Activated naive CD4-positive, alpha-beta T cell treated with anti-CD3 and anti-CD28 coated beads, Interleukin-2, amount 50 U/mL, for 72 hours (primary cell): ENCODE data around the gene MCAM. TPM values are rescaled to one million over a fixed set of nuclear protein-coding genes. Genes with fewer than 3 reads are reported as not detected.

Experiments used
- ATAC-seq, 2 donors: fragments of 150-1000 bp; cut with Tn5 transposase; 2 replicates each; pipeline ENCODE4 v1.10.0; 2021; ENCODE audit warnings: mild to moderate bottlenecking in 2 of 2, moderate library complexity in 2 of 2
- DNase-seq, 2 donors: peaks; one replicate each; pipeline ENCODE4 v3.0.0; 2021 to 2022; ENCODE audit warnings: low spot score in 2 of 2
- H3K27ac Mint-ChIP-seq, 2 donors: one replicate each; pipeline ENCODE4 v1.8.0; 2022; ENCODE audit warnings: mild to moderate bottlenecking in 2 of 2, mixed read lengths in 2 of 2
- H3K36me3 Mint-ChIP-seq, 2 donors: one replicate each; pipeline ENCODE4 v1.8.0; 2022; ENCODE audit warnings: mixed read lengths in 2 of 2
- H3K9me3 Mint-ChIP-seq, 2 donors: one replicate each; pipeline ENCODE4 v1.8.0; 2022; ENCODE audit warnings: mixed read lengths in 2 of 2
- total RNA-seq, 2 donors: library from RNA; stranded (reverse); gene quantifications; one replicate each; pipeline ENCODE4 v1.2.3, GENCODE V29; 2022

Gene MCAM
- total RNA-seq, 2 donors from 2014 or later: 3.5 to 15.7 TPM

GRCh38 chr11:119266063-119266462 is 50.9 kb downstream of the MCAM start:
- Mint-ChIP-seq H3K27ac (peak overlapping the region; percentile 5 to 83), H3K9me3 (no peaks in the 10 kb centered on the region), H3K36me3 (no peaks in the 10 kb centered on the region)
- DNase-seq: no peak
- ATAC-seq: peak in 1 of 2 donors; percentile 37

DNA sequence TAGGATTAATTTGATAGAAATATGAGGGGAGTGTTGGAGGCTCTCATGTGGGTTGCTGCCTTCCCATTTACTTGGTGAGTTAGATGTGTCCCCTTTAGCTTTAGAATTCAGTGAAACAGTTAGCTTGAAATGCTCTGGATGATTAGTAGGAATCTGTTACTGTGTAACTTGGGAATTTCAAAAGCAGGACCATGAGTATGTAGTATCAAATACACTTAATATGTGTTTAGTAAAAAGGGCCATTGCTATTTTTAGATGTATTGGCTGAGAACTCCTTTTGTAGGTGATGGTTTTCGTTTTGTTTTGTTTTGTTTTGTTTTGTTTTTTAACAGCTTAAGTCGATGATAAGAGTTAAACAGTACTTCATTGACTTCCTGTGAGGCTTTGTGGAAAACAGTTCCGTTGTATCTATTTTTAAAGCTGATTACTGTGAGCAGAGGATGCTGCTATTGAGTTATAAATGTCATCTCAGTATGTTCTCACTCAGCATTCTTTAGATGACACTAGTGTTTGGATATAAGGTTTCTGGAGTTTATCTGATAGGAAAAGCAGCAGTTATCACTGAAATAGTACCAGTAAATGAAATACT is 53.5 kb downstream of the MCAM start:
- Mint-ChIP-seq H3K9me3 (no peaks in the 10 kb centered on the region), H3K36me3 (no peaks in the 10 kb centered on the region), H3K27ac (no peak overlapping the region)
- DNase-seq (no peak), ATAC-seq (no peak)

DNA sequence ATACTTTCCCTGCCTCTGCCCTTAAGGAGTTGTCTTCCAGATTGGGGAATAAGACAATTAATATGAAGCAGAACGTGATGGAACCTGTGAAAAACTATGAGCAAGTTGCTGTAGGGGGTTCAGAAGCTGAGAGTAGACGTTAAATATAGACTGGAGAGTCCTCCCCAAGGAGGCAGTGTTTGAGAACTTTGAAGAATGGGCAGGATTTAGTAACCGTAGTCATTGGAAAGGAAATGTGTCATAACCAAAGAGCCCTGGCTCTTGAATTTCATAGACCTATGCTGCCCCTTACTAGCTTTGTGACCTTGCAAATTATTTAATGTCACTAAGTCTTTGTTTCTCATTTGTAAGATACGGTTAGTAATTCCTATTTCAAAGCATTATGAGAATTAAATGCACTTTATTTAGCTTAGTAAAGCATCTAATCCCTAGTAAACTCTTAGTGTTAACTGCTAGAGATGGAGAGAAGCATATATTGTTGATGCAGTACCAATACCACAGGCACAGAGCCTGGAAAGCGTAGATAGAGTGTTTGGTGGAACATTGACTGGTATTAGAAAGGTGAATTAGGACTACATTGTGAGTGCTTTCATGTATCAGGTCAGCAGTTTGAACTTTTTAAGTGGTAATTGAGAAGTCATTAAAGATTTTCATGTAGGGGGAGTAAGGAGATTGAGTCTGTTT is 54.1 kb downstream of the MCAM start:
- no peak for DNase-seq
- Mint-ChIP-seq H3K36me3 (no peaks in the 10 kb centered on the region), H3K9me3 (no peaks in the 10 kb centered on the region), H3K27ac (no peak overlapping the region)
- peak; percentile 81 to 85 for ATAC-seq

- DNase-seq (no peak), ATAC-seq (no peak)
- H3K9me3 Mint-ChIP-seq: no peaks in the 10 kb centered on the region
- H3K27ac Mint-ChIP-seq: no peak overlapping the region
- peaks cover 0 to 8% of the 10 kb centered on the region in 2 donors for H3K36me3 Mint-ChIP-seq
Observed at GRCh38 chr11:119258983-119259382, 57.9 kb downstream of the MCAM start.

Other genes starting within 250 kb of the MCAM start
- gene VPS11, start 249.3 kb downstream of the MCAM start, total RNA-seq: 10 to 100 TPM; 26.6 to 42.2 TPM
- gene HMBS, start 232.2 kb downstream of the MCAM start, total RNA-seq: 10 to 100 TPM; 20.0 to 35.7 TPM
- gene DPAGT1, start 215.3 kb downstream of the MCAM start, total RNA-seq: 10 to 100 TPM; 74.7 to 79.9 TPM
- gene C2CD2L, start 209.8 kb downstream of the MCAM start, total RNA-seq: 10 to 100 TPM; 19.1 to 43.2 TPM
- 10 to 100 TPM; 38.0 to 53.3 TPM for gene HINFP, start 195.6 kb downstream of the MCAM start, total RNA-seq
- gene ABCG4, start 168.1 kb downstream of the MCAM start, total RNA-seq: under 1 TPM; 0.12 to 0.25 TPM
- gene NLRX1, start 148.4 kb downstream of the MCAM start, total RNA-seq: 10 to 100 TPM; 13.5 to 21.8 TPM
- under 1 TPM; 0.23 to 0.30 TPM for gene NHERF4, start 131.7 kb downstream of the MCAM start, total RNA-seq
- 10 to 100 TPM; 32.3 to 50.0 TPM for gene CBL, start 110.8 kb downstream of the MCAM start, total RNA-seq
- gene RNF26, start 17.4 kb upstream of the MCAM start, total RNA-seq: 10 to 100 TPM; 37.6 to 38.8 TPM
- not detected for gene C1QTNF5, start 23.8 kb upstream of the MCAM start, total RNA-seq
- gene MFRP, start 29.6 kb upstream of the MCAM start, total RNA-seq: not detected
- 1 to 10 TPM in 1 of 2 donors, under 1 TPM in 1; 0.66 to 1.3 TPM for gene USP2, start 64.6 kb upstream of the MCAM start, total RNA-seq
- gene THY1, start 106.0 kb upstream of the MCAM start, total RNA-seq: not detected